HS-5 (cell line): ENCODE data around the gene TCAF1.
A peak's percentile ranks its signal among the peaks of the same experiment; 100 is the strongest.
"Not testable (repeated sequence)": the region's sequence is repeated elsewhere in the genome, so short reads cannot be mapped to it uniquely, and the experiment has no call there.

Experiments
- DNase-seq: peaks from one replicate; pipeline ENCODE4 v3.0.0-alpha.2; 2012; ENCODE audit warnings: low read depth

TCAF1 gene

DNA sequence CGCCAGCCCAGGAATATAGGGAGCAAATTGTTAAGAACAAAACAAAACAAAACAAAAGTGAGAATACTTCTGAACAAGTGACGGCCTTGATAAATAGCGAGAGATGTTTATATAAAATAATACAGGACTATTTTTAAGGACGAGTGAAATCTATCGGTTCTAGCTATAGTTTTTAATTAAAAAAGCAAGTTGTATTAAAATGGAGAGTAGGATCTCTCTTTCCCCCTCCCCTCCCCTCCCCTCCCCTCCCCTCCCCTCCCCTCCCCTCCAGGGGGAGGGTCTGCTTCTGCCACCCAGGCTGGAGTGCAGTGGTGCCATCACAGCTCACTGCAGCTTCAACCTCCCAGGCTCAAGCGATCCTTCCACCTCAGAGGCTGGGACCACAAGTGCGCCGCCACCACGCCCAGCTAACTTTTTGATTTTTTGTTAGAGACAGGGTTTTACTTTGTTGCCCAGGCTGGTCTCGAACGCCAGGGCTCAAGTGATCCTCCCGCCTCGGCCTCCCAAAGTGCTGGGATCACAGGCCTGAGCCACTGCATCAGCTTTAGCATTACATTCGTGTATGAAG, 440 bp upstream of the TCAF1 start:
- no peak for DNase-seq

DNA sequence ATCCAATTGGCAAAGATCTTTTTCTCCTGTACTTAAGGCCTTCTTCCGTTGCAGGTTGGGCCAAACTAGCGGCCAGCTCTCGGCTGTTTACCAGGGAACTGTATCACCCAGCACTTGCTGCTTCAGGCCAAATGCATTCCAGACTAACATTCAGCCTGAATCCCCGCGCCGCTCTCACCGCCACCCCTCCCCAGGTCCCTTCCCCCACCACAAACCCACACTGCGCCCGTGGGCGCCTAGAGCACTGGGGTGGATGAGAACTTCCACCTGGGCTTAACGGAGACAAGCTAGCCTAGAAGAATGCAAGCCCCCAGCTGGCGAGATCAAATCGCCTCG, 676 bp downstream of the TCAF1 start:
- DNase-seq: no peak

DNA sequence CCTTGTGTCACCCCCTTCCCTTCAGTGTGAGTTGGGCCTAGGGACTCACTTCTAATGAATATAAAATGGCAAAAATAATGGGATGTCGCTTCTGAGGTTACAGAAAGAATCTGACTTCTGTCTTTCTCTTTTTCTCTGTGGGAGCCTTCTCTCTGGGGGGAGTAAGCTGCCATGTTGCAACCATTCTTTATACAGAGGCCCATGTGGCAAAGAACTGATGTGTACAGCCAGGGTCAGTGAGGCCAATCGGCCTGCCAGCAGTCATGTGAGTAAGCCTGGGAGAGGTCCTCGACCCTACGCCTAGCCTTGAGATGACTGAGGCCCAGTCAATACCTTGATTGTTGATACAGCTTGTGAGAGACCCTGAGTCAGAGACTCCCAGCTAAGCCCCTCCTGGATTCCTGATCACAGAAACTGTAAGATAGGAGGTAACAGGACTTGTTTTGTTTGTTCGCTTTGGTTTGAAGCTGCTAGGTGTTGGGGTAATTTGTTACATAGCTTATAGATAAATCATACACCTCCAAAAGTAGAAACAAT, 1.7 kb downstream of the TCAF1 start:
- peak; percentile 8 for DNase-seq

DNA sequence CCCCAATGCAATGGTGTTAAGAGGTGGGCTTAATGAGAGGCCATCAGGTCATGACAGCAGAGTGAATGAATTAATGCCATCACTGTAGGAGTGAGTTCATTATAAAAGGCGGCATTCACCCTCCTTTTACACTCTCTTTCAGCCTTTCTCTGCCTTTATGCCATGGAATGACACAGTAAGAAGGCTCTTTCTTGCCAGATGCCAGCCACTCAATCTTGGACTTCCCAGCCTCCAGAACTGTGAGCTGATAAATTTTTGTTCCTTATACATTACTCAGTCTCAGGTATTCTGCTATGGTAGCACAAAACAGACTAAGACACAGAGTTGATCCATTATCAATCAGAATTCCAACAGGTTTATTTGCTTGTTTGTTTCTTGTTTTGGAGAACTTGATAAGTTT, 3.2 kb downstream of the TCAF1 start:
- no peak for DNase-seq

DNA sequence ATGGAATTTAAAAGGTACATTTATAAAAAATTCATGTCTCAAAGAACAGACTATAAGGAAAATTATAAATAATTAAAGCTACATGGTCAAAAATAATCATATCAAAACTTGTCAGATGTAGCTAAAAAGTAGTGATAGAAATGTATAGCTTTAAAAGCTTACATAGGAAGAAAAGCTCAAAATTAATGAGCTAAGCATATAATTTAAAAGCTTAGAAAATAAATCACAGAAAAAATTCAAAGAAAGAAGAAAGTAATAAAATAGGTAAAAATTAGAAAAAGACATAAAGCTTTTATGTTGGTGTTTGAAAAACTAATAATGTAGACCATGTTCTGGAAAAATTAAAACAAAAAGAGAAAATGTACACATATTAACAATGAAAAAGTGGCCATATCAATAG, 5.3 kb downstream of the TCAF1 start:
- no peak for DNase-seq

DNA sequence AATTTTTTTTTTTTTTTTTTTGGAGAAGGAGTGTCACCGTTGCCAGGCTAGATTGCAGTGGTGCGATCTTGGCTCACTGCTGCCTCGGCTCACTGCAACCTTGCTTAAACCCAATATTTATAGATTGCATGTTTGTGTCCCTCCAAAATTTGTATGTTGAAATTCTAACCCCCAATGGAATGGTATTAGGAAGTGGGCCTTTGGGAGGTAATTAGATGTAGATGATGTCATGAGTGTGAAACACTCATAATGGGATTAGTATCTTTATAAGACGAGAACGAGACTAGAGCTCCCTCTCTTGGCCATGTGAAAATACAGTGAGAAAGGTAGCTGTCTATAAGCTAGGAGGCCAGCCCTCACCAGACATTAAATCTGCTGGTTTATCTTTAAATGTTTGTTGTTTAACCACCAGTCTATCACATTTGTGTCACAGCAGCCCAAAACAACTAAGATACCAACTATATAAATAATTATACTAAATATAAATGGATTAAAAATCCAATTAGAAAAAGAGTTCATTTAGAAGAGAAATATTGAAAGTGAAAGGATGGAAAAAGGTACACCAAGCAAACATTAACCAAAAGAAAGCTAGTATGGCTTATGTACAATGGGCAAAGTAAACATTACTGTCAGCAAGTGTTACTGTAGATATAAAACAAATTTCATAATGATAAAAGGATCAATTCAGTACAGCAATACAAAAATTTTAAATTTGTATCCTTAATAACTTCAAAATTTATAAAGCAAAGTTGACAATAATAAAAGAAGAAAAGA, 9.3 kb downstream of the TCAF1 start:
- DNase-seq: no peak

DNA sequence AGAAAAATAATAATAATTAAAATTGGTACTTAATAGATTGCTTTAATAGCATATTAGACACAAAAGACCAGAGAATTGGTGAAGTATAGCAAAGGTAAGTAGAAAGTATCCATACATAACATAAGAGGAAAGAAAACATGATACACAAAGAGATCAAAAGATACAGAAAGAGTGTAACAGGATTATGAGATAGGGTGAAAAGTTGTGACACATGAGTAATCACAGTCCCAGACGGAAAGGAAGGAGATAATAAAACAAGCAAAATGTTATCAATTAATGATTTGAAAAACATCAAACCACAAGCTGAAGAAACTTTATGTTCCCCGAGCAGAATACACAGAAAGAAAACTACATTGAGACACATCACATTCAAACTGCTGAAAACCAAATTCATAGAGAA, 10.5 kb downstream of the TCAF1 start:
- no peak for DNase-seq

DNA sequence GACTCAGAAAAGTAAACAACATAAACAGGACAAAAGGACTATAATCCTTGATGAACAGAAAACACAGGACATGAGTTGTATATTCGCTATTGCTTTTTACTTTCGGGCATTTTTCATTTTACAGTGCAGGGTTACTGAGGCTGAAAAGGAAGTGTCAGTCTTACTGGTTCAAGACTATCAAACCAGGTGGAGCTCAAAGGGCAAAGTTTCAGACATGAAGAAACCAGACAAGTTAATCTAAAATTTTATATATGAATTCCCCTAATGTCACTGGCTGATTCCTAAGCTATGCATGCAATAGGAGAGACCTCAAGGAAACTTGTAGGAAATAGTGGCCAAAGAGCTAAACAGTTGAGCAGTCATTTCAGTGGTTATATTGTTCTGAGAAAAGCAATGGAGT, 11.4 kb downstream of the TCAF1 start:
- DNase-seq: no peak

DNA sequence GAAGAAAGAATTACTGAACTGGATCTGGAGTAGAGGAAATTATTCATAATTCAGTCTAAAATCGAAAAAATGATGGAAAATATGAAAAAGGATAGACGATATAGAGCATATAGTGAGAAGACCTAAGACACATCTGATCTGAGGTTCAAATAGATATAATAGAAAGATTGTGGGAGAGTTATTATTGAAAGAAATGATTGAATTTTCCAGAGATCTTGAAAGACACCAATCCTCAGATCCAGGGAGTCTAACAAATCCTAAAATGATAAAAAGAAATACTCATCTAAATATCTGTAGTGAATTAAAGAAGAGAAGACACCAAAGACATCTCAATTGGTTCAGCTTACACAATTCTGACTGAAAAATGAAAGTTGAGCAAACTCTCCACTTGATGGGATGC, 12.9 kb downstream of the TCAF1 start:
- DNase-seq: no peak

DNA sequence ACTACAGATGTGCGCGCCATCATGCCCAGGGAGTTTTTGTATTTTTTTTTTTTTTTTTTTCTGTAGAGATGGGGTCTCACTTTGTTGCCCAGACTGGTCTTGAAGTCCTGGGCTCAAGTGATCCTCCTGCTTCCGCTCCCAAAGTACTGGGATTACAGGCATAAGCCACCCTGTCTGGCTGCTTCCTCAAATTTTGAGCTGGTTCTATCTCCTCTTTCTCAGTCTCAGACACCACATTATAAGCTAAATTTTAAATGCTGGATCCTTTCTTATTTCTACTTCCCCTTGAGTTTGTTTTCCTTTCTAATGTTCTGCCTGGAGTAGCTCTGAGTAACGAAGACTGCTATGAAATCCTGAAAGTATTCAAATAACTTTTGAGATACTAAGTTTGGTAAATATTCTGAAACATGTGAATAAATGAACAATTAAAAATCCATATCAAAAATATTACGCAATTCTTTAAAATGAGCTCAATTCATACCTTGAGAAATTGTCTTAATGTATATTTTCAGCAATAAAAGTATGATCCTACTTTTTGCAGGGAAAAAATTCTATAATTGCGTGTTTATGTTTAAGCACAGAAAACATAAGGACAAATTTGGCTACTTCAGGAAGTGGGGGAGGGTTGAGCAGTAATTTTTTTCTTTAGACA, 15.0 kb downstream of the TCAF1 start:
- DNase-seq: no peak

DNA sequence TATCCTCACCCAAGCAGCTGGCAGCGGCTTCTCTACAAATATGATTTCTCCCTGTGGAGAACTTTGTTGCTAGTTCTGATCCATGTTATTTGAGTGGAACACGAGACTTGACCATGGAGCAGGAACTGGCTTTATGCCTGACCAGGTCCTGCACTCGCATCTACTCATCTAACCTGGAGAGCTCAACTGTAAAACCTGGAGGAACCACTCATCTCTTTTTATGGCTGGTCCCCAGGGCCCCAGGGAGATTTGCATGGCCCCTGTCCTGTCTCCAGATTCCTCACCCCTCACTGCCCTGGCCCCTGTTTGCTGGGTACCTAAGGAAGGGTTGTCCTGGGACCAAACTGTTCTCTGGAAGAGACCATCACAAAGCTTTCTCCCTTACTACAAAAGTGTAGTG, 16.0 kb downstream of the TCAF1 start:
- DNase-seq: no peak

DNA sequence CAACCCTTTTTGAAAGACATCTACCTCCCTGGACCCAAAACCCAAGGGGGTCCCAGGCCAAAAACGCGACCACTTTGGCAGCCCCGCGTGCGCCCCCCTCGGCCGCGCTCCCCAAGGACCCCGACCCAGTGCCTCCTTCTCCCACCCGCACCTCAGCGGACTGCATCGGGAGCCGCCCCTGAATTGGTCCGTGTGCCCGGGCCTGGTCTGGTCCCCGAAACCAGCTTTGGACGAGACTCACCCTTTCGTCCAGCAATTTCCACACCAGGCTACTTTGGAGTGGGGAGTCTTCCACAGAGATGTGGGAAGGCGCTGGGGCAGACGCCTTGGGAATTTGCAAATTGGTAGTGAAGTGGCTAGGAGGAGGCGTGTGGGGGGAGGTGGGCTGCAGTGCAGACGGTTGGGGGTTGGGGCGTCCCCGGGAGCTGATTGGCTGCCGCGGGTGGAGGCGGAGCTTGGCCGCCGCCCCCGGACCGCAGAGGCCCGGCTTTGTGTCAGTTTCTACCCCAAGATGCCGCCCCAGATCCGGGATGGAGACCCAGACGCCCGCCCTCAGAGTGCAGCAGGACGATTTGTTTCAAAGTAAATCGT, 16.9 kb downstream of the TCAF1 start:
- peak; percentile 15 for DNase-seq

DNA sequence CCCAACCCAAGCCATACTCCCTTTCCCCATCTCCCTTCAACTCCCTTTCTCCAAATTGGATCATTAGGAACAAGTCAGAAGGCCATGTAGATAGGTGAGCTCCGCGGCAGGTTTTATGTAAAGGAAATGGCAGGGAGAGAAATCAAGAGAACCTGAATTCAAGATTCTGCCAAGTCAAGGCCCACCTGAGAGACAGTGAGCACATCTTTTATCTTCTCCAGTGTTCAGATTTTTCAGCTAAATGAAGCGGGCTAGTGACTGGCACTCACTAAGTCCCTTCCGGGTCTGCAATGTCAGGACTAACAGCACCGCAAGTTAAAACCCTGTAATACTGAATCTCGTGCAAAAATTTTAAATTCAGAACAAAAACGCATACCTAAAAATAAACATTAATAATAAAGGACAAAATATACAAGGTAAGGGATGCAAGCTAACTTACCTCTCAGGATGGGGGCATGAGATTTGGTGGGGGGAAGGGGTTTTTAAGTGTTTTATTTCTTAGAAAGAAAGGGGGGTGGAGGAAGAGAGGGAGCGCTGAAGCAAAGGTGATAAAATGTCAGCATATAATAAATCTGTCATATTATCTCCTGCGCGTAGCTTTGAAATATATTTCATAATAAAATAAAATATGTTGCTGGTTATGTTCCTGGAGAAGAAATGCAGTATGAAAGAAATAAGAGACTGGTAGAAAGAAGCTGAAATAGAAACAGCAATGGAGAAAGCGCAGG, 17.6 kb downstream of the TCAF1 start:
- no peak for DNase-seq

DNA sequence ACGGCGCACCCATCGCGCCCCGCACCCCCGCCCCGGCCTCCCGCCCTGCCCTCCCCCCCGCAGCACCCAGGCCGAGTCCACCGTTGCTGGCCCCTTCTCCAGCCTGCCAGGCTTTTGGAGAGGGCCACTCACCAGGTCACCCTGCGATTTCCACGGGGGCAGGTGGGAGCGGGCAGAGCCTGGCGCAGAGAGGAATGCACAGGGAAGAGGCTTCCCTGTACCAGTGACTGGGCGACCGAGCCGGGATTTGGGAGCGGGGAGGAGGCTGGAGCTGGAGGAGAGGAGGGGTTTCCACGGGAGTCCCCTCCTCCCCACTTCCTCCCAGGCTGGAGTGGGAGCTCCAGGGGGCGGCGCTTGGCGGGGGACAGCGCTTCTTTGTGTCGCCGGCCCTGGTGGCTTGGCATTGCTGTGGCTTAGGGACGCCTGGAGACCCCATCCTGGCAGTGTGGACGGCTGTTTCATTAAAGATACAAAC, 19.3 kb downstream of the TCAF1 start:
- no peak for DNase-seq

DNA sequence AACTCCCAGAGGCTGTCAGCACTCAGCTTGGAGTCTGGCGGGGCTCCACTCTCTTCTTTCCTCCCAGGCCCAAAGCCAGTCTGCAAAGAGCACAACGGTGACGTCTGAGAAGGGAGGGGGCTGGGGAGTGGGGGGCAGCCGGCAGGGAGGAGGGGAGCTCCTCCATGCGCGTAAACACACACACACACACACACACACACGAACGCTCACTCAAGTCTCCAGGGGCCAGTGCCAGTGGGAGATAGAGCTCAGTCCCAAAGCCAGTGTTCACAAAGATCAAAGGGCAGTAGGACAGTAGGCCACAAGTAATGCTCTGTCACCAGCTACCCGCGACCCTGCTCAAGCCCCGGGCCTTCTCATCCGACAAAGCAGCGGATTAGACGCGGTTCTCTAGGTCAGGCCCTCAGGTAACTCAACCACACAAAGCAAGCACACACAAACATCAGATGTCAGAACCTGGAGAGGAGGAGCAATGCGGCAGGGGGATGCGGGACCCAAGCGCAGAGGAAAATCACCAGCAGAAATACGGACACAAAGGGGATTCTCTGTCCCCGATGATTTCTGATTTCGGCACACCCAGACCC, 19.9 kb downstream of the TCAF1 start:
- DNase-seq: no peak

DNA sequence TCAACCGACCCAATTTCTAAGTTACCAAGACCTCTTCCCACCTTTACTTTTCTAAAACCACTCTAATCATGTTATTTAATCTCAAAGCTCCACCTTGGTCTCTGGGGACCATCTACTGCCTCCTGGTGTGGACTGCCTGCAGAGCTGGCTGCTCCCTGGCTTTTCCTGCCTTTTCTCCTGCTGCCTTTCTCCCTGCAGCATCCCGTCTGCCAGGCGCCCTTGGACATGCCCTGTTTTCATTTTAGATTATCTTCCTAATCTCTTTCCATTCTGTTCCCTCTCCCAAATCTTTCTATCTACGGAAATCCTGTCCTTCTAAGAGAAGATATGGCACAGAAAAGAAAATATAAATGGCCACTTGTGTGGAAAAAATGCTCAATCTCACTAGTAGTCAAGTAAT, 23.1 kb downstream of the TCAF1 start:
- no peak for DNase-seq

DNA sequence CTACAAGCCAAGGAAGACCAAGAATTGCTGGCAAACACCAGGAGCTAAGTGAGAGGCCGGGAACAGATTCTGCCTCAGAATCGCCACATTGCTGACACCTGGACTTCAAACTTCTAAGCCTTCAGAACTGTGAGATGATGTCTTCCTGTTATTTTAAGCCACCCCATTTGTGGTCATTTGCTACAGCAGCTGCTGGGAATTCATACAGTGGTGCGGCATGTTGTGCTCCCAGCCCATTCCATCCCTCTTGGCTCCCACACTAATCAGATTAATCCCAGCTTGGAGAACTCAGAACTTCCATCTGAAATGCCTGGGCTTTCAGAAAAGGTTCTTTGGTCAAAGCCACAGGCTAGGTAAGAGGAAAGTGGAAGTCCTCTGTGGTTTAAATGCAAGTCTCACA, 24.9 kb downstream of the TCAF1 start:
- no peak for DNase-seq

DNA sequence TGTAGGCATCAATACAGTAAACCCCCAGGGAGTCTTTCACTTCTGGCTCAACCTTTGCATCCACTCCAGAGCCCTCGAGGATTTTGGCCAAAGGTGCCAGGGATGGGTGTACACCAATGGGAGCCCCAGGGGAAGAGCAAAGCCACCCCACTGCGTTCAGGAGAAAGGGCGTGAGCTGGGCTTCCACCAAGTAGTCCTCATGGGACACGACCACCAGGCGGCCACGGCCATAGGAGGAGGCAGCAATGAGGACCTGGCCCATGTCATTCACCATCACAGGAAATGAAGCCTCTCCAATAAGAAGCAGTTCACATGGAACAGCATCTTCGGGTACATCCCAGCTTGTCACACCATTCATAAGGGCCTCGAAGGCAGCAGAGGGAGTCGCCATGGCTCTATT, 25.8 kb downstream of the TCAF1 start:
- no peak for DNase-seq

DNA sequence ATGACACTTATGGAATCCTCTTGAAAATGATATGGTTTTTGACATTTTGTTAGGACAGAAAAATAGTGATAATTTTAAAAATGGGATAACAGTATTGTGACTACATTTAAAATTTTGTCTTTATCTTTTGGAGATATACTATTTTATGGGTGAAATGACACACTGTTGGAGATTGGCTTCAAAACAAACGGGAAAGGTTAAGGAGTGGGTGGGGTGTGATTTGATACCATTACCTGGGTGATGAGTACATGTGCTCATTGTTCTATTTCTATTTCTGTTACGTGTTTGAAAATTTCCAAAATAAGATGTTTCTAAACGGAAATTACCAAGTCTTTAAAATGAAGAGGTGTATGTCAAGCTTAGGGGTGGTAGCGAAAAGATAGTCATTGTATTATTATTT, 28.7 kb downstream of the TCAF1 start:
- DNase-seq: not testable (repeated sequence)

DNA sequence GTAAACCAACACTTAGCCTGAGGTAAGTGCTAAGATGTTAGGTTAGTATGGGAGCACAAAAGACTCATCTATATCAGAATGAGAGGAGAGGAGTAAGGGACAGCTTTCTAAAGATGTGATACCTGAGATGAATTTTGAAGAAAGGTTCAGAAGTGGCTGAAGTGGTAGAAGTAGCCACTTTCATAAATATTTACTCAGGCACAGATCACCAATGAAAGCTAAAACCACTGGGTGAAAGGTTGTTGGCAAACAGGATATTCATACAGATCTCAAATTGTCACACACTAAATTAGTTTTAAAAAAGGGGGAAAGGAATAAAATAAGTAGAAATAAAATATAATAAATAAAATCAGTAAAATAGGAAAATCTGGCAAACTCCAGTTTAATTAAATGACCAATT, 30.4 kb downstream of the TCAF1 start:
- not testable (repeated sequence) for DNase-seq

DNA sequence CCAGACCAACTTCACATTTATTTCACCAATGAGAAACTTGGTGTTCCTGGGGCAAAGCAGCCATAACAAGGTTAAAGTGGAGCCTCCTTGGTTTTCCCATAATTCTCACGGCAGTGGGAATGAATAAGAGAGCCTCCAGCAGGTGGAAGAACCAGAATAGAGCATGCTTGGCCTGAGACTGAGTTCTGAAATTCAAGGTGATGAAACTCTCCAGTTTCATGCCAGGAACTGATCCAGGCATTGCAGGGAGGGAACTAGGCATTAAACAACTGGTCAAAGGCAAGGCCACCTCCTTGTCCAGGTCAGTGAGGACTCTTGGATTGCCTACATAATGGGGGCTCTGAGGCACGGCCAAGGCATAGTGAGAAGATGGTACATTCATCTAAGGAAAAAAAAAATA, 44.0 kb downstream of the TCAF1 start:
- DNase-seq: not testable (repeated sequence)

DNA sequence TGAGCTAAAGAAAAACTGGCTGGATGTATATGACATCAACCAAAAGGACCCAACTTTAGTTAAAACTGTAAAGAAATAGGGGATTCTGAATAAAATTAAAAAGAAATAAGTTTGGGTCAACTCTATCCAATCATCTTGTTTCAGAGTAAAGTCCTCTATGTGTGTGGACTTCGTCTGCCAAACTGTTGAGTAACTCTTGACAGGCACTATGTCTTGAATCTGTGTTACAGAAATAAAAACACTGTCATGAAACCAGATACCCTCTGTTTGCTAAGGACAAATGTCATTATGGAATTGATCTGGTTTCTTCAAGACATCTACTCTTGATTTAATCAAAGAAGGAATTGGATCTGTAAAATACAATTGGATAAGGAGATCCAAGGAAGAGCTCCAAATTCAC, 46.5 kb downstream of the TCAF1 start:
- DNase-seq: not testable (repeated sequence)
